ENCODE measurements around the gene MFRP.

GRCh38 chr11:119343726-119344125 is 2.8 kb downstream of the MFRP start:
- TF ChIP-seq, protein P1, sequence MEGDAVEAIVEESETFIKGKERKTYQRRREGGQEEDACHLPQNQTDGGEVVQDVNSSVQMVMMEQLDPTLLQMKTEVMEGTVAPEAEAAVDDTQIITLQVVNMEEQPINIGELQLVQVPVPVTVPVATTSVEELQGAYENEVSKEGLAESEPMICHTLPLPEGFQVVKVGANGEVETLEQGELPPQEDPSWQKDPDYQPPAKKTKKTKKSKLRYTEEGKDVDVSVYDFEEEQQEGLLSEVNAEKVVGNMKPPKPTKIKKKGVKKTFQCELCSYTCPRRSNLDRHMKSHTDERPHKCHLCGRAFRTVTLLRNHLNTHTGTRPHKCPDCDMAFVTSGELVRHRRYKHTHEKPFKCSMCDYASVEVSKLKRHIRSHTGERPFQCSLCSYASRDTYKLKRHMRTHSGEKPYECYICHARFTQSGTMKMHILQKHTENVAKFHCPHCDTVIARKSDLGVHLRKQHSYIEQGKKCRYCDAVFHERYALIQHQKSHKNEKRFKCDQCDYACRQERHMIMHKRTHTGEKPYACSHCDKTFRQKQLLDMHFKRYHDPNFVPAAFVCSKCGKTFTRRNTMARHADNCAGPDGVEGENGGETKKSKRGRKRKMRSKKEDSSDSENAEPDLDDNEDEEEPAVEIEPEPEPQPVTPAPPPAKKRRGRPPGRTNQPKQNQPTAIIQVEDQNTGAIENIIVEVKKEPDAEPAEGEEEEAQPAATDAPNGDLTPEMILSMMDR (IDR thresholded peaks at IDR 0.05; ENCODE audit: low read depth, low read length): no peak
- TF ChIP-seq POLR2A (IDR thresholded peaks at IDR 0.05; ENCODE audit: extremely low read depth, insufficient read length) (no peak), MYC (IDR thresholded peaks at IDR 0.05; ENCODE audit: low read depth, low read length) (no peak)
- TF ChIP-seq, protein P2, sequence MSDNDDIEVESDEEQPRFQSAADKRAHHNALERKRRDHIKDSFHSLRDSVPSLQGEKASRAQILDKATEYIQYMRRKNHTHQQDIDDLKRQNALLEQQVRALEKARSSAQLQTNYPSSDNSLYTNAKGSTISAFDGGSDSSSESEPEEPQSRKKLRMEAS (IDR thresholded peaks at IDR 0.05; ENCODE audit: low read depth, low read length): no peak

Data from NB4 (cell line).